ENCODE results near the gene OTOG.

- no peak for TF ChIP-seq CTCF (IDR thresholded peaks at IDR 0.05)
- TF ChIP-seq POLR2AphosphoS5 (IDR thresholded peaks at IDR 0.05; ENCODE audit: insufficient read depth in 1 of 2, low read depth in 1 of 2) = no peak
Measured at GRCh38 chr11:17532784-17533183, 14.3 kb upstream of the OTOG start.

Measured in vagina (tissue), 2 donors.